ENCODE measurements around the gene PUS3. TPM values are rescaled to one million over a fixed set of nuclear protein-coding genes. Genes with fewer than 3 reads are reported as not detected.

Gene PUS3
- total RNA-seq, 1 donor from 2014 or later = 14.3 TPM

- TF ChIP-seq CTCF (IDR thresholded peaks at IDR 0.05; ENCODE audit: insufficient read depth, low read depth, low read length) (no peak), EZH2 (IDR thresholded peaks at IDR 0.05; ENCODE audit: insufficient read depth, low read length) (no peak)
- DNase-seq (ENCODE audit: low read depth) (no peak), FAIRE-seq (peak; percentile 58)
- peak overlapping the region; percentile 28 for H3K4me2 ChIP-seq (ENCODE audit: low read length)
- H3K4me3 ChIP-seq (ENCODE audit: insufficient read depth, low read depth, low read length) = no peak overlapping the region
- peaks cover 10% of the 10 kb centered on the region for H3K4me1 ChIP-seq (ENCODE audit: insufficient read depth, low read length)
- peaks cover 19% of the 10 kb centered on the region for H4K20me1 ChIP-seq (ENCODE audit: insufficient read depth, low read length)
- no peak overlapping the region for H3K9ac ChIP-seq (ENCODE audit: low read length)
- H3K79me2 ChIP-seq (ENCODE audit: insufficient read depth, low read length) = peaks cover 46% of the 10 kb centered on the region
- H3K36me3 Mint-ChIP-seq (ENCODE audit: low read depth, unreplicated experiment) = no peaks in the 10 kb centered on the region
- H2AFZ ChIP-seq (ENCODE audit: low read depth, low read length) = no peak overlapping the region
- no peaks in the 10 kb centered on the region for H3K9me3 ChIP-seq (ENCODE audit: insufficient read depth, low read depth, low read length)
- no peak overlapping the region for H3K27ac Mint-ChIP-seq (ENCODE audit: unreplicated experiment)
- H3K27me3 ChIP-seq (ENCODE audit: insufficient read depth, low read length) = no peaks in the 10 kb centered on the region
- H3K9me3 Mint-ChIP-seq (ENCODE audit: unreplicated experiment) = peaks cover 7% of the 10 kb centered on the region
- no peak overlapping the region for H3K27ac ChIP-seq (ENCODE audit: low read depth, low read length)
- peaks cover 16% of the 10 kb centered on the region for H3K36me3 ChIP-seq (ENCODE audit: insufficient read depth, low read length)
- no peak overlapping the region for H3K4me3 Mint-ChIP-seq (ENCODE audit: unreplicated experiment)
- H3K27me3 Mint-ChIP-seq (ENCODE audit: low read depth, unreplicated experiment) = no peaks in the 10 kb centered on the region
- peaks cover 3% of the 10 kb centered on the region for H3K4me1 Mint-ChIP-seq (ENCODE audit: low read depth, unreplicated experiment)
These were observed 12.4 kb downstream of the PUS3 start for GRCh38 chr11:125890447-125891100.

- Histone ChIP-seq H3K4me2 (ENCODE audit: low read length) (peak within 1 kb of the TSS; percentile 90), H3K27ac (ENCODE audit: low read depth, low read length) (peak within 1 kb of the TSS; percentile 68), H3K9me3 (ENCODE audit: insufficient read depth, low read depth, low read length) (no peaks in the 10 kb centered on the region), H3K4me1 (ENCODE audit: insufficient read depth, low read length) (peaks cover 10% of the 10 kb centered on the region), H3K4me3 (ENCODE audit: insufficient read depth, low read depth, low read length) (peak within 1 kb of the TSS; percentile 78), H2AFZ (ENCODE audit: low read depth, low read length) (peak within 1 kb of the TSS; percentile 99), H3K36me3 (ENCODE audit: insufficient read depth, low read length) (no peaks in the 10 kb centered on the region), H3K79me2 (ENCODE audit: insufficient read depth, low read length) (peaks cover 26% of the 10 kb centered on the region), H3K9ac (ENCODE audit: low read length) (peak within 1 kb of the TSS; percentile 85), H3K27me3 (ENCODE audit: insufficient read depth, low read length) (no peaks in the 10 kb centered on the region), H4K20me1 (ENCODE audit: insufficient read depth, low read length) (peaks cover 9% of the 10 kb centered on the region)
- H3K27me3 Mint-ChIP-seq (ENCODE audit: low read depth, unreplicated experiment) = no peaks in the 10 kb centered on the region
- TF ChIP-seq EZH2 (IDR thresholded peaks at IDR 0.05; ENCODE audit: insufficient read depth, low read length) (no peak), CTCF (IDR thresholded peaks at IDR 0.05; ENCODE audit: insufficient read depth, low read depth, low read length) (no peak)
- DNase-seq (ENCODE audit: low read depth) = peak; percentile 95
- H3K9me3 Mint-ChIP-seq (ENCODE audit: unreplicated experiment) = peaks cover 7% of the 10 kb centered on the region
- H3K4me3 Mint-ChIP-seq (ENCODE audit: unreplicated experiment) = peak within 1 kb of the TSS; percentile 84
- H3K4me1 Mint-ChIP-seq (ENCODE audit: low read depth, unreplicated experiment) = peaks cover 3% of the 10 kb centered on the region
- no peaks in the 10 kb centered on the region for H3K36me3 Mint-ChIP-seq (ENCODE audit: low read depth, unreplicated experiment)
- H3K27ac Mint-ChIP-seq (ENCODE audit: unreplicated experiment) = no peak within 1 kb of the TSS
- FAIRE-seq = peak; percentile 70
These were observed 15.4 kb downstream of the PUS3 start, which contains the start of gene HYLS1 for GRCh38 chr11:125887373-125888324. HYLS1 (plus strand) TSS chr11:125887668; CDS start chr11:125899369, 11,701 bp downstream.

All from astrocyte (in vitro differentiated cells and primary cell).